Activated CD8-positive, alpha-beta memory T cell treated with anti-CD3 and anti-CD28 coated beads, Interleukin-2, amount 50 U/mL, for 4 hours (primary cell): ENCODE data around the gene MRLN.

ENCODE experiments used
- DNase-seq: peaks from one replicate; pipeline ENCODE4 v3.0.0-alpha.2; 2020

Gene MRLN

DNA sequence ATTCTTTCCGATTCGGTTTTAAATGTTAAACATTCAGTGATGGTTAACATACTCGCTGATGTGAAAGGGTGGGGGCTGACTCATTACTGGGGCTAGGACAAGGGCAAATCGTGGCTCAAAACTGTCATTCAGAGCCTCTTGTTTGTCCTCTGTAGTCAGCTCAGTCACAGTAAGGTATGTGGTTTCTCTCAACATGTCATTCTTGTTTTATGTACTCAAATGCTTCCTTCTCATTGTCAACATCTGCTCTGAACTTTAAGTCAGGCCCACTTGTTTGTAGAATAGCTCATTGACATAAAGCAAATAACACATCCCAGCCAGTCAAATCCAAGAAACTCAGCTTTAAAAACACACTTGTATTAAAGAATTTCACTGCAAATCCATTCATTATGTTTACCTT, 50.9 kb downstream of the MRLN start:
- DNase-seq: no peak

GRCh38 chr10:59700709-59701108, 52.5 kb downstream of the MRLN start:
- no peak for DNase-seq

GRCh38 chr10:59698326-59698725, 54.9 kb downstream of the MRLN start:
- DNase-seq: no peak

DNA sequence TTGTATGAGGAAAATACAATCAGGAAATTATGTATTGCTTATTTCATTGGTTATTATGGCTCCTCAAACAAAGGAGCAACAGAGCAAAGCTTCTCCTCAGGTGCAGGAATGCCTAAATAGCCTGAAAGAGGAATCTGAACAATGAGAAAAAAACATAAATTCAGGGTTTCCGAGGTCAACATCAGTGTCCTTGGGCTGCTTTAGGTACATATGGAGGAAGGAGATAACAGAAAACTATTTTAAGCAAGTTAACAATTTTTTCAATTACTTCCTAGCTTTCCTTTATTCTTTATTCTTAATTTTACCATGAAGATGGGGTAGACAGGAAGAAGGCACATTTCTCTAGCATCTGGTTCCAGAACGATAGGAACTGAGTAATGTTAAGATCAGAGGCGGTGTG, 57.6 kb downstream of the MRLN start:
- no peak for DNase-seq

- no peak for DNase-seq
Observed at GRCh38 chr10:59694936-59695335, 58.3 kb downstream of the MRLN start.

DNA sequence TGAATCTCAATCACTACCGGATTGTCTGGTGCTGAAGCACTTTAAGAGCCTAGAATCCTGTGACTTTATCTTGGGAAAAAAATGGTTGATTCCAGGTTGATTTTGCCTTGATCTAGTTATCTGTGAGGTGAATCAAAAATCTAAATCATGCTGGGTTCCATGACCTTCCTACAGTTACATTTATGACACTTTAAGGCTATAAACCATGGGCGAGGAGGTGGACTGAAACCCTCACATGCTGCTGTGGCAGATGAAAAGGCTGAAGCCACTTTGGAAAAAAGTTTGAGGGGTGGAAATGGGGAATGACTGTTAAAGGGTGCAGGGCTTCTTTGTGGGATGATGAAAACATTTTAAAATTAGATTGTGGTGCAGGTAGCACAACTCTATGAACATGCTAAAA, 61.1 kb downstream of the MRLN start:
- no peak for DNase-seq

DNA sequence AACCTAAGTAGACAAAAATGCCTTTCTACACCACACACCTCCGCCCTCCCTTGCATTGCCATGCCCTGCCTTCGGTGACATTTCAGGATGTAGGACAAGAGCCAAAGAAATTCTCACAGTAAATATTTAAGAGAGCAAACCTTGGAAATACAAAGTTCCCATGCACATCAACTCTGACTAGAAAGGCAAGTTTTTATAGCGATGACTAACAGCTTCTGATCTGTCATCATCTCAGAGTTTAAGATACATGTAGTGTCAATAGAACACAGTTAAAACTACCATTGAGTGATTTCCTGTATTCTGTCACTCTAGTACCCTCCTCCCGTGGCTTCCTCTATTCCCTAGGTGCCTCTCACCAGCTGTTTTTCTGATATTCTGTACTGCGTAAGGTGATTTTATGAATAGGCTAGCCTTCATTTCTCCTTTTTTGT, 64.3 kb downstream of the MRLN start:
- no peak for DNase-seq

DNA sequence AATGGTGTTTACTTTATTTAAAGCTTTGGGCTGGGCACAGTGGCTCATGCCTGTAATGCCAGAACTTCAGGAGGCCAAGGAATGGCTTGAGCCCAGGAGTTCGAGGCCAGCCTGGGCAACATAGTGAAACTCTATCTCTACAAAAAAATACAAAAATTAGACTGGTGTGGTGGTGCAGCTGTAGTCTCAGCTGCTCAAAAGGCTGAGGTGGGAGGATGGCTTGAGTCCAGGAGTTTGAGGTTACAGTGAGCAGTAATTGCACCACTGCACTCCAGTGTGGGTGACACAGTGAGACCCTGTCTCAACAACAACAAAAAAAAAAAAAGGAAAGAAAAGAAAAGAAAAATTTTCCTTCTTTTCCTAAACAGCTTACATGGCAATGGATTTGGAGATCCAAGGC, 65.6 kb downstream of the MRLN start:
- no peak for DNase-seq
